Stimulated activated CD8-positive, alpha-beta memory T cell treated with anti-CD3 and anti-CD28 coated beads, Interleukin-2, amount 100 ng/mL, for 1 hour (primary cell): ENCODE data around the gene FAM110D.

Source experiments
- DNase-seq, 2 donors: peaks; one replicate each; pipeline ENCODE4 v3.0.0-alpha.2; 2020; ENCODE audit warnings: low read depth in 2 of 2

The FAM110D gene

GRCh38 chr1:26189331-26189730, 30.5 kb downstream of the FAM110D start:
- DNase-seq = no peak

GRCh38 chr1:26189751-26190275, 30.9 kb downstream of the FAM110D start:
- DNase-seq = no peak

DNA sequence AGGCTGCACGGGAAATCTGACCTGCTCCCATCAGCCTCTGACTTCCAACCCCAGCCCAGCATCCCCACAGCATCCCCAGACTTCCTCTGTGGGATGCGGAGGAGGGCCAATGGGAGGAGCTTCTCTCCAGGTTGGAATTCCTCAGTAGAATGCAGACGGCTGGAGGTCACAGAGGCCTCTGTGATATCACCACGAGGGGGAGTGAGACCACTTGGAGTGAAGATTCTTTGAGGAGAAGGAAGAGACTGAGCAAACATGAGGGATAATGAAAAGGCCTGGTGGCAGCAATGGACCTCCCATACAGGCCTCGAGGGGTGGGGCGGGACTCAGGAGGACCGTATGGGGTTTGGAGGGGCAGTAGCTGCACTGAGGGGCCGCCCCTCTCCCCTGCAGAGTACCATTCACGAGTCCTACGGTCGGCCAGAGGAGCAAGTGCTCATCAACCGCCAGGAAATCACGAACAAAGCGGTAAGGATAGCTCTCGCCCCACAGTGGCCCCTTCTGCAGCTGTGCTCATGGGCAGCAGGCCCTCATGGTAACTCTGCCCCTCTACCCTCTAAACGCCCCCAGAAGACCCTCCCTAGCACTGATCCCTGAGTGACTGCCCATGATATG, 31.6 kb downstream of the FAM110D start, which contains the start of gene CATSPER4:
CATSPER4 (plus strand) TSS at position 230 of the 615 bp plus-strand sequence; CDS start at position 256, 26 bp downstream.
- no peak for DNase-seq

- DNase-seq = no peak
Observed at GRCh38 chr1:26191739-26192138, 32.9 kb downstream of the FAM110D start.

DNA sequence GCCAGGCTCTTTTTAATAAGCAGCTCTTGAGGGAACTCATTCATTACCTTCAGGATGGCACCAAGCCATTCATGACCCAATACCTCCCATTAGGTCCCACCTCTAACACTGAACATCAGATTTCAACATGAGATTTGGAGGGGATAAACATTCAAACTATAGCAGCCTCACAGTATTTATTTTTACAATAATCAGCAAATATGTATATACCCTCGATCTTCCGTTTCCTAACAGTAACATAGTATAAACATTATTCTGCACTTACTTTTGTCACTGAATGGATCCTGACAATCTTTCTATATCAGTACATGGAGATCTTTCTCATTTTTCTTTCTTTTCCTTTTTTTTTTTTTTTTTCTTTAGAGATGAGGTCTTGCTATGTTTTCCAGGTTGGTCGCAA, 36.9 kb downstream of the FAM110D start:
- DNase-seq = no peak

- no peak for DNase-seq
Observed at GRCh38 chr1:26197301-26197700, 38.4 kb downstream of the FAM110D start.

GRCh38 chr1:26197813-26198212, 38.9 kb downstream of the FAM110D start:
- DNase-seq = no peak

DNA sequence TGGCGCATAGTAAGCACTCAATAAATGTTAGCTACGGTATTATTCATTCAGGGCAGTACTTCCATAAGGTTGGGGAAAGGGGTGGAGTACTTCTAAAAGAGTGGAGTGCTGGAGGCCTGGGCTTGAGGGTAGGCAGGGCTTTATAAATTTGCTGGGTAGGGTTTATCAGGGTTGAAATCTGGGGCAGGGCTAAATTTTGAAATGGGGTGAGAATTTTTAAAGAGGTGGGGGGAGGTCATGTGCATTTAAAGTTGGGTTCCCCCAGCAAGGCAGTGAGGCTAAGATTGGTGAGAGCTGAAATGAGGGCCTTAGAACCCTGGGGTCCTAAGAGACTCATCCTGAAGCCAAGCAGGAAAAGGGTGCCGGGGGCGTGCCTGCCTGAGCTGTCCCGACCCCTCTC, 41.5 kb downstream of the FAM110D start:
- DNase-seq = no peak

GRCh38 chr1:26203642-26204318, 44.9 kb downstream of the FAM110D start:
- no peak for DNase-seq

GRCh38 chr1:26210147-26210870, 51.4 kb downstream of the FAM110D start:
- DNase-seq = no peak

DNA sequence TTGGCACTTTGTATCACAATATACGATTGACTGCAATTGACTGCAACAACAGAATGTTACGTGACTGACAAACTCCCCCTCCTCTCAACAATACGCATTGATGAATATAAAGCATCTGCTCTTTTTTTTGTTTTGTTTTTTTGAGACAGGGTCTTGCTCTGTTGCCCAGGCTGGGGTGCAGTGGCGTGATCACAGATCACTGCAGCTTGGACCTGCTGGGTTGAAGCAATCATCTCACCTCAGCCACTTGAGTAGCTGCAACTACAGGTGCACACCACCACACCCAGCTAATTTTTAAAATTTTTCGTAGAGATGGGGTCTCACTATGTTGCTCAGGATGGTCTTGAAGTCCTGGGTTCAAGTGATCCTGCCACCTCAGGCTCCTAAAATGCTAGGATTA, 53.8 kb downstream of the FAM110D start:
- DNase-seq = no peak

DNA sequence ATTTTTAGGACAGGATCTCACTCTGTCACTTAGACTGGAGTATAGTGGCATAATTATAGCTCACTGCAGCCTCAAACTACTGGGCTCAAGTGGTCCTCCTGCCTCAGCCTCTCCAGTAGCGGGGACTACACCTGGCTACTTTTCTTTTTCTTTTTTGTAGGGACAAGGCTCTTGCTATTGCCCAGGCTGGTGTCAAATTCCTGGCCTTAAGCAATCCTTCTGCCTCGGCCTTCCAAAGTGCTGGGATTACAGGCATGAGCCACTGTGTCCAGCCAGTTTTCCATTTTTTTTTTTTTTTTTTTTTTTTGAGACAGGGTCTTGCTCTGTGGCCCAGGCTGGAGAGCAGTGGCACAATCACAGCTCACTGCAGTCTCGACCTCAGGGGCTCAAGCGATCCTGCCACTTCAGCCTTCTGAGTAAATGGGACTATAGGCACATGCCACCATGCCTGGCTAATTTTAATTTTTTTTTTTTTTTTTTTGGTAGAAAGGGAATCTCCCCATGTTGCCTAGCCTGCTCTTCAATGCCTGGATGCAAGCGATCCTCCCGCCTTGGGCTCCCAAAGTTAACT, 54.5 kb downstream of the FAM110D start:
- no peak for DNase-seq
